Measurements from ENCODE around the gene PMM1. TPM values are rescaled to one million over a fixed set of nuclear protein-coding genes. Genes with fewer than 3 reads are reported as not detected.

PMM1 gene
- total and polyA plus RNA-seq, 2 of the 13 experiments (the other 11 are each of a cell fraction or from before 2014, with no cell fraction given): 17.8 to 95.6 TPM

GRCh38 chr22:41540006-41540315 is 49.7 kb downstream of the PMM1 start:
- ATAC-seq (no peak), DNase-seq (ENCODE audit: low spot score) (no peak), FAIRE-seq (no peak)
- Histone ChIP-seq H3K36me3 (replicated peaks in 1 of 2; ENCODE audit: control insufficient read depth in 1 of 2, insufficient read depth in 2 of 2, low read length in 2 of 2) (peaks cover 5 to 25% of the 10 kb centered on the region in 2 experiments; a peak in 2 of 5 replicates), H3K9ac (ENCODE audit: insufficient read depth, low read depth, low read length) (no peak overlapping the region), H3K27me3 (ENCODE audit: control insufficient read depth in 1 of 2, insufficient read depth in 2 of 2, low read length in 2 of 2) (no peaks in the 10 kb centered on the region), H3K27ac (ENCODE audit: extremely low read length, insufficient read depth, low read length) (peak overlapping the region; percentile 34), H3K79me2 (ENCODE audit: insufficient read depth, low read length) (peaks cover 42% of the 10 kb centered on the region), H3K4me2 (ENCODE audit: low read depth, low read length) (peak overlapping the region; percentile 16; the same call in 1 of the 2 replicates), H4K20me1 (ENCODE audit: insufficient read depth, low read length) (no peaks in the 10 kb centered on the region; the same call in 1 of the 2 replicates), H3K9me3 (ENCODE audit: low read length) (no peaks in the 10 kb centered on the region), H3K4me1 (ENCODE audit: insufficient read depth, low read length) (peaks cover 49% of the 10 kb centered on the region), H3K4me3 (replicated peaks in 1 of 3; ENCODE audit: insufficient read depth in 1 of 3, low read depth in 2 of 3, low read length in 3 of 3) (no peak overlapping the region), H2AFZ (ENCODE audit: low read length) (no peak overlapping the region)
- ChIA-PET CTCF (ENCODE audit: low intra/inter-chr PET ratio, low total read pairs) (no interaction called here), POLR2A (interaction anchor here (0.8 to 1.1 kb wide), 3 partner anchors 10 to 50 kb away, joined by 3 read pairs; partner anchors contain the start of gene PMM1)
- intact Hi-C loops (cut with micrococcal nuclease; ENCODE audit: unreplicated experiment) (no loop called here), in situ Hi-C loops (cut with HindIII; ENCODE audit: extremely low pct_ligation_motif_present, low pct_unique_long_range_greater_than_20kb) (no loop called here)
- no TSS peak for BruUV-seq (replicated peaks)
- 75% methylated on average over 3 of the region's 3 CpGs for WGBS (ENCODE audit: low lambda C conversion rate)
- TF ChIP-seq ZNF10 (CRISPR knock-in tag; IDR thresholded peaks at IDR 0.05; ENCODE audit: borderline replicate concordance, low read depth) (no peak), DMAP1 (CRISPR knock-in tag; IDR thresholded peaks at IDR 0.05) (no peak), KMT2A (CRISPR knock-in tag; IDR thresholded peaks at IDR 0.05) (no peak), ONECUT2 (CRISPR knock-in tag; IDR thresholded peaks at IDR 0.05) (no peak), ZNF160 (CRISPR knock-in tag; IDR thresholded peaks at IDR 0.05) (no peak), ZNF713 (CRISPR knock-in tag; IDR thresholded peaks at IDR 0.05) (no peak), ZFX (CRISPR knock-in tag; IDR thresholded peaks at IDR 0.05; ENCODE audit: low read depth) (no peak), ZFP36L2 (CRISPR knock-in tag; IDR thresholded peaks at IDR 0.05) (no peak), ZNF407 (CRISPR knock-in tag; IDR thresholded peaks at IDR 0.05; ENCODE audit: not compliant biosample characterization) (no peak), ZFP41 (CRISPR knock-in tag; IDR thresholded peaks at IDR 0.05; ENCODE audit: borderline replicate concordance) (no peak), ZNF230 (CRISPR knock-in tag; IDR thresholded peaks at IDR 0.05) (no peak), SMAD3 (CRISPR knock-in tag; IDR thresholded peaks at IDR 0.05) (no peak)
- TF ChIP-seq, protein P1, sequence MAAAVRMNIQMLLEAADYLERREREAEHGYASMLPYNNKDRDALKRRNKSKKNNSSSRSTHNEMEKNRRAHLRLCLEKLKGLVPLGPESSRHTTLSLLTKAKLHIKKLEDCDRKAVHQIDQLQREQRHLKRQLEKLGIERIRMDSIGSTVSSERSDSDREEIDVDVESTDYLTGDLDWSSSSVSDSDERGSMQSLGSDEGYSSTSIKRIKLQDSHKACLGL (CRISPR knock-in tag; IDR thresholded peaks at IDR 0.05): no peak

All from HepG2 (cell line).